ENCODE measurements around the gene NEK8. TPM values are rescaled to one million over a fixed set of nuclear protein-coding genes. Genes with fewer than 3 reads are reported as not detected.
"Not testable (repeated sequence)": the region's sequence is repeated elsewhere in the genome, so short reads cannot be mapped to it uniquely, and the experiment has no call there.

NEK8 gene
- total RNA-seq, 1 donor from 2014 or later = 5.5 TPM

- DNase-seq (ENCODE audit: low spot score) = no peak
- Mint-ChIP-seq H3K9me3 (ENCODE audit: low read depth) (no peaks in the 10 kb centered on the region), H3K36me3 (ENCODE audit: low read depth) (no peaks in the 10 kb centered on the region), H3K27ac (ENCODE audit: unreplicated experiment) (peak overlapping the region; percentile 97), H3K4me1 (ENCODE audit: low read depth) (peaks cover 31% of the 10 kb centered on the region), H3K27me3 (ENCODE audit: low read depth) (no peaks in the 10 kb centered on the region), H3K4me3 (ENCODE audit: unreplicated experiment) (no peak overlapping the region)
- TF ChIP-seq CTCF (IDR thresholded peaks at IDR 0.05) = no peak
Observed at GRCh38 chr17:28729950-28730330, 1.4 kb downstream of the NEK8 start.

GRCh38 chr17:28733346-28733745 lies 4.8 kb downstream of the NEK8 start:
- H3K9me3 Mint-ChIP-seq (ENCODE audit: low read depth) = no peaks in the 10 kb centered on the region
- no peak for DNase-seq (ENCODE audit: low spot score)
- no peak overlapping the region for H3K27ac Mint-ChIP-seq (ENCODE audit: unreplicated experiment)
- H3K27me3 Mint-ChIP-seq (ENCODE audit: low read depth) = no peaks in the 10 kb centered on the region
- H3K4me3 Mint-ChIP-seq (ENCODE audit: unreplicated experiment) = no peak overlapping the region
- H3K36me3 Mint-ChIP-seq (ENCODE audit: low read depth) = no peaks in the 10 kb centered on the region
- peaks cover 5% of the 10 kb centered on the region for H3K4me1 Mint-ChIP-seq (ENCODE audit: low read depth)
- TF ChIP-seq CTCF (IDR thresholded peaks at IDR 0.05) = no peak

GRCh38 chr17:28734712-28735241 lies 6.2 kb downstream of the NEK8 start:
- no peak overlapping the region for H3K27ac Mint-ChIP-seq (ENCODE audit: unreplicated experiment)
- no peaks in the 10 kb centered on the region for H3K27me3 Mint-ChIP-seq (ENCODE audit: low read depth)
- no peaks in the 10 kb centered on the region for H3K4me1 Mint-ChIP-seq (ENCODE audit: low read depth)
- no peaks in the 10 kb centered on the region for H3K9me3 Mint-ChIP-seq (ENCODE audit: low read depth)
- DNase-seq (ENCODE audit: low spot score) = peak; percentile 53
- no peak for TF ChIP-seq CTCF (IDR thresholded peaks at IDR 0.05)
- H3K4me3 Mint-ChIP-seq (ENCODE audit: unreplicated experiment) = no peak overlapping the region
- H3K36me3 Mint-ChIP-seq (ENCODE audit: low read depth) = no peaks in the 10 kb centered on the region

GRCh38 chr17:28735242-28735722 lies 6.7 kb downstream of the NEK8 start:
- Mint-ChIP-seq H3K4me1 (ENCODE audit: low read depth) (no peaks in the 10 kb centered on the region), H3K27me3 (ENCODE audit: low read depth) (no peaks in the 10 kb centered on the region), H3K4me3 (ENCODE audit: unreplicated experiment) (no peak overlapping the region), H3K27ac (ENCODE audit: unreplicated experiment) (no peak overlapping the region), H3K9me3 (ENCODE audit: low read depth) (no peaks in the 10 kb centered on the region), H3K36me3 (ENCODE audit: low read depth) (no peaks in the 10 kb centered on the region)
- TF ChIP-seq CTCF (IDR thresholded peaks at IDR 0.05) = no peak
- DNase-seq (ENCODE audit: low spot score) = no peak

- H3K4me1 Mint-ChIP-seq (ENCODE audit: low read depth); H3K27me3 Mint-ChIP-seq (ENCODE audit: low read depth); H3K4me3 Mint-ChIP-seq (ENCODE audit: unreplicated experiment); H3K9me3 Mint-ChIP-seq (ENCODE audit: low read depth); H3K36me3 Mint-ChIP-seq (ENCODE audit: low read depth); H3K27ac Mint-ChIP-seq (ENCODE audit: unreplicated experiment); DNase-seq (ENCODE audit: low spot score): not testable (repeated sequence)
Observed at GRCh38 chr17:28735913-28736769, 7.6 kb downstream of the NEK8 start.

Measured in chondrocyte (in vitro differentiated cells).